ENCODE data around the gene ACTN3. TPM values are rescaled to one million over a fixed set of nuclear protein-coding genes. Genes with fewer than 3 reads are reported as not detected.
"Not testable (repeated sequence)": the region's sequence is repeated elsewhere in the genome, so short reads cannot be mapped to it uniquely, and the experiment has no call there.

The ACTN3 gene
- total and polyA plus RNA-seq, 12 donors = 0.06 to 0.26 (median 0.13) TPM; not detected in 7

DNA sequence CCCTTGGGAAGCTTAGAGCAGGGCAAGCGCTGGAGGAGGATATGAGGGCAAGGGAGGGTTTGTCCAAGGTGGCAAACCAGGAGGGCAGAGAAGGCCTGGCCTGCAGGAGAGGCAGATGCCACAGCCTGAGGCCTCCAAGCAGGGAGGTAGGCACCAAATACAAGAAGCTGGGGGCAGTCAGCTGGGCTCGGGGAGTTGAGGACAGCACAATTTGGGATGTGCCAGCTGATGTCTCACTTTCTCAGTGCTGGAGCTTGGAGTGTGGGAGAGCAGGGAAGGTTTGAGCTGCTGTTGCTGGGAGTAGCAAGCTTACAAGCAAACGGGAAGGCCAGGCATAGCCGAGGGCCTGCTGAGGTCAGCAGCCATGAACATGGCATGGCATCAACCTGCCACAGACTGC is 4.8 kb upstream of the ACTN3 start:
- WGBS, 4 donors = 86 to 90% (median 89%) methylated on average over 4 of the region's 4 CpGs
- no peak for TF ChIP-seq POLR2A (IDR thresholded peaks at IDR 0.05)
- TF ChIP-seq, protein P1, sequence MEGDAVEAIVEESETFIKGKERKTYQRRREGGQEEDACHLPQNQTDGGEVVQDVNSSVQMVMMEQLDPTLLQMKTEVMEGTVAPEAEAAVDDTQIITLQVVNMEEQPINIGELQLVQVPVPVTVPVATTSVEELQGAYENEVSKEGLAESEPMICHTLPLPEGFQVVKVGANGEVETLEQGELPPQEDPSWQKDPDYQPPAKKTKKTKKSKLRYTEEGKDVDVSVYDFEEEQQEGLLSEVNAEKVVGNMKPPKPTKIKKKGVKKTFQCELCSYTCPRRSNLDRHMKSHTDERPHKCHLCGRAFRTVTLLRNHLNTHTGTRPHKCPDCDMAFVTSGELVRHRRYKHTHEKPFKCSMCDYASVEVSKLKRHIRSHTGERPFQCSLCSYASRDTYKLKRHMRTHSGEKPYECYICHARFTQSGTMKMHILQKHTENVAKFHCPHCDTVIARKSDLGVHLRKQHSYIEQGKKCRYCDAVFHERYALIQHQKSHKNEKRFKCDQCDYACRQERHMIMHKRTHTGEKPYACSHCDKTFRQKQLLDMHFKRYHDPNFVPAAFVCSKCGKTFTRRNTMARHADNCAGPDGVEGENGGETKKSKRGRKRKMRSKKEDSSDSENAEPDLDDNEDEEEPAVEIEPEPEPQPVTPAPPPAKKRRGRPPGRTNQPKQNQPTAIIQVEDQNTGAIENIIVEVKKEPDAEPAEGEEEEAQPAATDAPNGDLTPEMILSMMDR (IDR thresholded peaks at IDR 0.05) = no peak
- Histone ChIP-seq H3K27me3 (no peaks in the 10 kb centered on the region), H3K4me3 (no peak overlapping the region), H3K4me1 (replicated peaks in 1 of 2) (peaks cover 10 to 18% of the 10 kb centered on the region in 2 donors), H3K27ac (no peak overlapping the region), H3K9me3 (replicated peaks in 1 of 3) (no peaks in the 10 kb centered on the region), H3K36me3 (replicated peaks in 1 of 2) (peaks cover 0 to 18% of the 10 kb centered on the region in 2 donors)
- no peak for DNase-seq
- intact Hi-C loops (cut with DNase I) = loop anchor here in 1 of 2 donors (10.0 kb wide), 1 partner anchor 57 kb away; the partner anchor contains the start of gene DPP3

DNA sequence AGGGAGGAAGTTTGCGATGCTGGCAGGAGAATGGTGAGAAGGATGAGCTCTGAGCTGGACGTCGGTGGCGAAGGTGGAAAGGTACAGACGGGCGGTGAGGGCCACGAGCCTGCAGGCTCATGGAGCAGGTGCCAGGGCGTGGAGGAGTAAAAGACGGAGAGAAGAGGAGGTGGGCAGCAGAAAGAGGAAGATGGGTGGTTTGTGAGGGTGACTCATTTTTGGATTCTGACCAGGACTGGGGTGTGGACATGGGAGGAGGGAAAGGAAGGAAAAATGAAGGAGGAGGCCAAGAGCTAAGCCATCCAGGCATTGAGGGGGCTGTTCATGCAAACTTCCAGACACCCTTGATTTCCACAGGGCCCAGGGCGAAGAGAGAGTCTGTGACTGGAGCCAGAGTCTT is 4.3 kb upstream of the ACTN3 start:
- Histone ChIP-seq H3K27ac (no peak overlapping the region), H3K36me3 (replicated peaks in 1 of 2) (peaks cover 0 to 18% of the 10 kb centered on the region in 2 donors)
- intact Hi-C loops (cut with DNase I) = loop anchor here in 1 of 2 donors (10.0 kb wide), 1 partner anchor 58 kb away; the partner anchor contains the start of gene DPP3

DNA sequence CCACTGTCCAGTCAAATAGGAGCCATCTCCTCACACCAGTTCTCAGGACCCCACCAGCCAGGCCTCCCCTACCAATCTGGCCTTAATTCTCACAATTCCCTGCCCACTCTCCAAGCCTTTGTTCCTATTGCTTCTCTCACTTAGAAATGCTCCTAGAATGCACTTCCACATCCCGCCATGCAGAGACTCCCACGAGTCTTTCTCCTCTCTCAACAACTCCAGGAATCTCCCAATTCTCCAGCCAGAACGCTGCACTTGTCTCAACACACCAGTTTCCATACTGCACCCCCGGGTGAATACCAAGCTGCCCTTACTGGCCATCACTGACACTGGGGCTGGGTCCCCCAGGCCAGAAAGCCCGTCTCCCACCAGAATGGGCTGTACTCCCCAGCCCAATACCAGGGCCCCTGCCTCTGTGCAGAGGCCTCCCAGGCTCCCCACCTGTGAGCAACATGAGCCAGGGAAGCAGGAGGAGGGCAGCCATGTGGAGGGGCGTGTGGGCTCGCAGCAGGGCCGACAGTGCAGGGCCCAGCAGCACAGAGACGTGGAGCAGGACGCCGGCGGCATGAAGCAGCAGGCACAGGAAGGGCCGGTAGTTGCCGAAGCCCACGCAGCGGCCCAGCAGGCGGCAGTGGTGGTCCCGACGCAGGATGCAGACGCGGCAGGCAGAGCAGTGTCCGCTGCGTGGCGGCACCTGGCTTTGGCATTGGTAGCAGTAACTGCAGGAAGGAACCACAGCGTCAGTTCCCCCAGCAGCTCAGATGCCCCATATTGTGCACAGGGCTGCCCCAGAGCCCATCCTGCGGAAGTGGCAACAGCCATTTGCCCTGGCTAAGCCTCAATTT is 3.2 kb upstream of the ACTN3 start:
- H3K27ac ChIP-seq = peak overlapping the region in 2 of 5 donors; percentile 35 to 49
- intact Hi-C loops (cut with DNase I) = loop anchor here in 1 of 2 donors (10.0 kb wide), 1 partner anchor 59 kb away; the partner anchor contains the start of gene DPP3
- H3K27me3 ChIP-seq = no peaks in the 10 kb centered on the region
- H3K9me3 ChIP-seq (replicated peaks in 1 of 3) = no peaks in the 10 kb centered on the region
- 44 to 79% (median 50%) methylated on average over 8 to 26 of the region's 26 CpGs for WGBS, 4 donors
- TF ChIP-seq POLR2A (IDR thresholded peaks at IDR 0.05) = no peak
- TF ChIP-seq, protein P1 (IDR thresholded peaks at IDR 0.05) = peak in 3 of 6 experiments; percentile 15 to 46 (median 45)
- H3K4me3 ChIP-seq = no peak overlapping the region
- DNase-seq = peak in 6 of 7 donors; percentile 36 to 85 (median 46)
- H3K4me1 ChIP-seq (replicated peaks in 1 of 2) = peaks cover 10 to 18% of the 10 kb centered on the region in 2 donors
- H3K36me3 ChIP-seq (replicated peaks in 1 of 2) = peaks cover 0 to 18% of the 10 kb centered on the region in 2 donors

More for the DNA sequence above, 4.3 kb upstream of the ACTN3 start:
- H3K4me1 ChIP-seq (replicated peaks in 1 of 2) = peaks cover 10 to 18% of the 10 kb centered on the region in 2 donors
- 85 to 89% (median 86%) methylated on average over 10 of the region's 10 CpGs for WGBS, 4 donors
- no peaks in the 10 kb centered on the region for H3K27me3 ChIP-seq
- TF ChIP-seq POLR2A (IDR thresholded peaks at IDR 0.05) = no peak
- TF ChIP-seq, protein P1 (IDR thresholded peaks at IDR 0.05) = no peak
- no peaks in the 10 kb centered on the region for H3K9me3 ChIP-seq (replicated peaks in 1 of 3)
- DNase-seq = no peak
- H3K4me3 ChIP-seq = no peak overlapping the region

DNA sequence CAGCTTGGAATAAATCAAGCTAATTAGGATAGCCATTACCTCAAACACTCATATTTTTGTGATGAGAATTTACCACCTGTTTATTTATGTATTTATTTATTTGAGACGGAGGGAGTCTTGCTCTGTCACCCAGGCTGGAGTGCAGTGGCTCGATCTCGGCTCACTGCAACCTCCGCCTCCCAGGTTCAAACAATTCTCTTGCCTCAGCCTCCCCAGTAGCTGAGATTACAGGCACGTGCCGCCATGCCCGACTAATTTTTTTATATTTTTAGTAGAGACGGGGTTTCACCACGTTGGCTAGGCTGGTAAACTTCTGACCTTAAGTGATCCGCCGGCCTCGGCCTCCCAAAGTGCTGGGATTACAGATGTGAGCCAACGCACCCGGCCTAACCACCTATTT is 1.8 kb upstream of the ACTN3 start:
- not testable (repeated sequence) for H3K36me3 ChIP-seq (replicated peaks in 1 of 2); H3K27ac ChIP-seq; H3K9me3 ChIP-seq (replicated peaks in 1 of 3); DNase-seq; H3K27me3 ChIP-seq
- WGBS, 4 donors = 64 to 79% (median 71%) methylated on average over 14 of the region's 14 CpGs
- Histone ChIP-seq H3K4me3 (peak overlapping the region in 1 of 4 donors; percentile 77), H3K4me1 (replicated peaks in 1 of 2) (peaks cover 10 to 18% of the 10 kb centered on the region in 2 donors)
- intact Hi-C loops (cut with DNase I) = loop anchor here in 1 of 2 donors (10.0 kb wide), 1 partner anchor 60 kb away; the partner anchor contains the start of gene DPP3
